HCT116 (cell line): ENCODE measurements around the gene PARVB. TPM values are rescaled to one million over a fixed set of nuclear protein-coding genes. Genes with fewer than 3 reads are reported as not detected.

Source experiments
- ATAC-seq: fragments of 200-7000 bp; cut with Tn5 transposase; 2 replicates; pipeline ENCODE4 v1.9.1; 2020; ENCODE audit warnings: mild to moderate bottlenecking, moderate library complexity
- BruUV-seq: library from RNA; stranded (reverse); fragments of 400-500 nt; replicated peaks from 2 replicates; lab custom pipeline; 2021; lab: Mats Ljungman, UMichigan
- CTCF ChIA-PET: fragments of 300-600 bp; sonication (Branson Sonifier 250); formaldehyde crosslinking; loops from one replicate; lab custom pipeline; 2021; ENCODE audit warnings: antibody characterized with exemption; lab: Charles Lee
- POLR2A ChIA-PET: fragments of 300-600, 350-600 bp; sonication (Branson Sonifier 250); formaldehyde crosslinking; loops from one replicate; lab custom pipeline; 2021; ENCODE audit warnings: antibody characterized with exemption; lab: Charles Lee
- RAD21 ChIA-PET, 2 experiments: fragments of 300-600 bp; sonication (Branson Sonifier 250); formaldehyde crosslinking; loops; one replicate each; lab custom pipeline; 2023; ENCODE audit warnings: low total read pairs in 2 of 2; ENCODE audit not compliant: uncharacterized antibody in 2 of 2, unreplicated experiment in 2 of 2, low non-redundant PET in 1 of 2; lab: Charles Lee
- DNase-seq: peaks from one replicate; pipeline ENCODE4 v3.0.0-alpha.2; 2010; ENCODE audit warnings: low read depth, low spot score
- H2AFZ ChIP-seq: fragments of 200-600 bp; shearing (Covaris generic), sonication (generic); 2 replicates; pipeline ENCODE4 v1.6.1; 2017; ENCODE audit warnings: low read depth, mixed run types, mixed read lengths, antibody characterized with exemption, low read length; ENCODE audit not compliant: poor library complexity, severe bottlenecking
- H3K27ac ChIP-seq: 2 replicates; pipeline ENCODE4 v1.5.1; 2012; ENCODE audit warnings: low read depth, low read length
- H3K27me3 ChIP-seq: fragments of 200-600 bp; sonication (generic); 2 replicates; pipeline ENCODE4 v1.6.1; 2016; ENCODE audit warnings: mixed run types, low read length, mixed read lengths; ENCODE audit not compliant: insufficient read depth
- H3K36me3 ChIP-seq, 2 experiments: fragments of 200-500 bp in 1 of 2; fragments of 200-600 bp in 1 of 2; sonication (Bioruptor generic) in 1 of 2; sonication (generic) in 1 of 2; 2 replicates each; pipeline versions ENCODE4 v1.5.1 to v1.6.1; 2014 to 2016; ENCODE audit warnings: low read length in 2 of 2, inconsistent platforms in 1 of 2, mixed read lengths in 1 of 2, mixed run types in 1 of 2; ENCODE audit not compliant: insufficient read depth in 2 of 2, control insufficient read depth in 1 of 2
- H3K4me1 ChIP-seq, 2 experiments: fragments of 200-600 bp in 1 of 2; sonication (generic) in 1 of 2; 2 replicates each; pipeline versions ENCODE4 v1.5.1 to v1.6.1; 2012 to 2017; ENCODE audit warnings: low read length in 2 of 2, inconsistent platforms in 1 of 2, mild to moderate bottlenecking in 1 of 2, mixed read lengths in 1 of 2, mixed run types in 1 of 2, moderate library complexity in 1 of 2; ENCODE audit not compliant: insufficient read depth in 2 of 2, control insufficient read depth in 1 of 2
- H3K4me2 ChIP-seq: fragments of 200-600 bp; sonication (generic); 2 replicates; pipeline ENCODE4 v1.6.1; 2017; ENCODE audit warnings: mixed run types, low read length, mixed read lengths
- H3K4me3 ChIP-seq, 2 experiments: fragments of 200-600 bp in 1 of 2; sonication (generic) in 1 of 2; replicated peaks in 1 of 2; 2 replicates each; pipeline ENCODE4 v1.5.1; 2011 to 2016; ENCODE audit warnings: low read length in 2 of 2, control low read depth in 1 of 2, low read depth in 1 of 2, mild to moderate bottlenecking in 1 of 2, mixed read lengths in 1 of 2, mixed run types in 1 of 2
- H3K79me2 ChIP-seq: fragments of 200-600 bp; sonication (generic); 2 replicates; pipeline ENCODE4 v1.6.1; 2017; ENCODE audit warnings: mild to moderate bottlenecking, mixed run types, low read length, moderate library complexity, mixed read lengths; ENCODE audit not compliant: insufficient read depth
- H3K9ac ChIP-seq: fragments of 200-600 bp; sonication (generic); 2 replicates; pipeline ENCODE4 v1.6.1; 2016; ENCODE audit warnings: low read length, mixed read lengths
- H3K9me2 ChIP-seq: fragments of 200-600 bp; sonication (generic), shearing (Covaris generic); 2 replicates; pipeline ENCODE4 v1.6.1; 2017; ENCODE audit warnings: mixed run types, mild to moderate bottlenecking, moderate library complexity; ENCODE audit not compliant: insufficient read depth
- H3K9me3 ChIP-seq, 2 experiments: fragments of 200-500 bp in 1 of 2; fragments of 200-600 bp in 1 of 2; sonication (Bioruptor generic) in 1 of 2; sonication (generic) in 1 of 2; 2 replicates each; pipeline ENCODE4 v1.6.1; 2014 to 2017; ENCODE audit warnings: low read length in 2 of 2, mixed read lengths in 2 of 2, inconsistent platforms in 1 of 2, low read depth in 1 of 2, mild to moderate bottlenecking in 1 of 2, mixed run types in 1 of 2, moderate library complexity in 1 of 2; ENCODE audit not compliant: control insufficient read depth in 1 of 2, insufficient read depth in 1 of 2
- H4K20me1 ChIP-seq: fragments of 200-600 bp; sonication (generic), shearing (Covaris generic); 2 replicates; pipeline ENCODE4 v1.6.1; 2017; ENCODE audit warnings: mixed run types, mild to moderate bottlenecking, moderate library complexity; ENCODE audit not compliant: insufficient read depth
- CEBPB ChIP-seq: IDR thresholded peaks from 2 replicates; pipeline ENCODE4 v1.6.1; 2012; ENCODE audit warnings: low read depth
- EGR1 ChIP-seq: IDR thresholded peaks from 2 replicates; pipeline ENCODE4 v1.6.1; 2012; ENCODE audit warnings: low read depth
- ELF1 ChIP-seq: IDR thresholded peaks from 2 replicates; pipeline ENCODE4 v1.6.1; 2012; ENCODE audit warnings: low read depth, borderline replicate concordance
- EZH2phosphoT487 ChIP-seq: fragments of 200-600 bp; IDR thresholded peaks from 2 replicates; pipeline ENCODE4 v1.6.1; 2018; ENCODE audit warnings: antibody characterized with exemption, borderline replicate concordance
- JUND ChIP-seq: IDR thresholded peaks from 2 replicates; pipeline ENCODE4 v1.6.1; 2012
- POLR2A ChIP-seq: IDR thresholded peaks from 2 replicates; pipeline ENCODE4 v1.7.0; 2011; ENCODE audit warnings: borderline replicate concordance; ENCODE audit not compliant: insufficient read depth, insufficient read length; ENCODE audit errors: extremely low read depth
- RAD21 ChIP-seq: IDR thresholded peaks from 2 replicates; pipeline ENCODE4 v1.6.1; 2012; ENCODE audit warnings: low read depth, mild to moderate bottlenecking
- TCF7L2 ChIP-seq: IDR thresholded peaks from 2 replicates; pipeline ENCODE4 v1.7.0; 2011; ENCODE audit warnings: borderline replicate concordance, inconsistent platforms; ENCODE audit not compliant: insufficient read depth, insufficient read length; ENCODE audit errors: extremely low read depth
- YY1 ChIP-seq: IDR thresholded peaks from 2 replicates; pipeline ENCODE4 v1.6.1; 2011; ENCODE audit warnings: low read length, low read depth, moderate library complexity, mild to moderate bottlenecking; ENCODE audit not compliant: insufficient replicate concordance; ENCODE audit errors: extremely low read depth
- ZFX ChIP-seq: fragments of 450-650 bp; IDR thresholded peaks from 2 replicates; pipeline ENCODE4 v1.6.1; 2017
- intact Hi-C: fragments of 100-400 bp; cut with micrococcal nuclease; formaldehyde crosslinking; loops from 2 replicates; pipeline ENCODE4 v1.10.0; 2022
- total RNA-seq: library from RNA; stranded (reverse); gene quantifications from one replicate; pipeline ENCODE4 v1.2.1, GENCODE V29; 2021; ENCODE audit not compliant: unreplicated experiment
- TF ChIP-seq, protein P1 (sequence below): IDR thresholded peaks from 2 replicates; pipeline ENCODE4 v1.6.1; 2012; ENCODE audit warnings: low read depth

Gene PARVB
- total RNA-seq, 1 experiment from 2014 or later, result 21.4 TPM

GRCh38 chr22:44091751-44092150 is 67.6 kb downstream of the PARVB start:
- Histone ChIP-seq H3K36me3 (no peaks in the 10 kb centered on the region), H3K9me3 (no peaks in the 10 kb centered on the region), H3K4me2 (no peak overlapping the region), H3K4me3 (no peak overlapping the region)
- intact Hi-C loops, result no loop called here
- ATAC-seq, result no peak
- TF ChIP-seq ELF1 (no peak), YY1 (no peak), POLR2A (no peak), EGR1 (no peak), JUND (no peak), TCF7L2 (no peak), EZH2phosphoT487 (no peak), CEBPB (no peak), RAD21 (no peak), ZFX (no peak)
- TF ChIP-seq, protein P1, sequence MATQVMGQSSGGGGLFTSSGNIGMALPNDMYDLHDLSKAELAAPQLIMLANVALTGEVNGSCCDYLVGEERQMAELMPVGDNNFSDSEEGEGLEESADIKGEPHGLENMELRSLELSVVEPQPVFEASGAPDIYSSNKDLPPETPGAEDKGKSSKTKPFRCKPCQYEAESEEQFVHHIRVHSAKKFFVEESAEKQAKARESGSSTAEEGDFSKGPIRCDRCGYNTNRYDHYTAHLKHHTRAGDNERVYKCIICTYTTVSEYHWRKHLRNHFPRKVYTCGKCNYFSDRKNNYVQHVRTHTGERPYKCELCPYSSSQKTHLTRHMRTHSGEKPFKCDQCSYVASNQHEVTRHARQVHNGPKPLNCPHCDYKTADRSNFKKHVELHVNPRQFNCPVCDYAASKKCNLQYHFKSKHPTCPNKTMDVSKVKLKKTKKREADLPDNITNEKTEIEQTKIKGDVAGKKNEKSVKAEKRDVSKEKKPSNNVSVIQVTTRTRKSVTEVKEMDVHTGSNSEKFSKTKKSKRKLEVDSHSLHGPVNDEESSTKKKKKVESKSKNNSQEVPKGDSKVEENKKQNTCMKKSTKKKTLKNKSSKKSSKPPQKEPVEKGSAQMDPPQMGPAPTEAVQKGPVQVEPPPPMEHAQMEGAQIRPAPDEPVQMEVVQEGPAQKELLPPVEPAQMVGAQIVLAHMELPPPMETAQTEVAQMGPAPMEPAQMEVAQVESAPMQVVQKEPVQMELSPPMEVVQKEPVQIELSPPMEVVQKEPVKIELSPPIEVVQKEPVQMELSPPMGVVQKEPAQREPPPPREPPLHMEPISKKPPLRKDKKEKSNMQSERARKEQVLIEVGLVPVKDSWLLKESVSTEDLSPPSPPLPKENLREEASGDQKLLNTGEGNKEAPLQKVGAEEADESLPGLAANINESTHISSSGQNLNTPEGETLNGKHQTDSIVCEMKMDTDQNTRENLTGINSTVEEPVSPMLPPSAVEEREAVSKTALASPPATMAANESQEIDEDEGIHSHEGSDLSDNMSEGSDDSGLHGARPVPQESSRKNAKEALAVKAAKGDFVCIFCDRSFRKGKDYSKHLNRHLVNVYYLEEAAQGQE, result no peak
- TF ChIP-seq, all 23 proteins: peak for 0
- ChIA-PET CTCF (no interaction called here), RAD21 (no interaction called here), POLR2A (no interaction called here)
- H4K20me1 ChIP-seq, result no peaks in the 10 kb centered on the region
- H3K27me3 ChIP-seq, result no peaks in the 10 kb centered on the region
- no peak for DNase-seq
- no peaks in the 10 kb centered on the region for H3K9me2 ChIP-seq
- H3K4me1 ChIP-seq, result no peaks in the 10 kb centered on the region
- H3K27ac ChIP-seq, result no peak overlapping the region
- no TSS peak for BruUV-seq
- no peaks in the 10 kb centered on the region for H3K79me2 ChIP-seq
- no peak overlapping the region for H3K9ac ChIP-seq
- no peak overlapping the region for H2AFZ ChIP-seq
